ENCODE measurements around the gene SOWAHA.

Gene SOWAHA

DNA sequence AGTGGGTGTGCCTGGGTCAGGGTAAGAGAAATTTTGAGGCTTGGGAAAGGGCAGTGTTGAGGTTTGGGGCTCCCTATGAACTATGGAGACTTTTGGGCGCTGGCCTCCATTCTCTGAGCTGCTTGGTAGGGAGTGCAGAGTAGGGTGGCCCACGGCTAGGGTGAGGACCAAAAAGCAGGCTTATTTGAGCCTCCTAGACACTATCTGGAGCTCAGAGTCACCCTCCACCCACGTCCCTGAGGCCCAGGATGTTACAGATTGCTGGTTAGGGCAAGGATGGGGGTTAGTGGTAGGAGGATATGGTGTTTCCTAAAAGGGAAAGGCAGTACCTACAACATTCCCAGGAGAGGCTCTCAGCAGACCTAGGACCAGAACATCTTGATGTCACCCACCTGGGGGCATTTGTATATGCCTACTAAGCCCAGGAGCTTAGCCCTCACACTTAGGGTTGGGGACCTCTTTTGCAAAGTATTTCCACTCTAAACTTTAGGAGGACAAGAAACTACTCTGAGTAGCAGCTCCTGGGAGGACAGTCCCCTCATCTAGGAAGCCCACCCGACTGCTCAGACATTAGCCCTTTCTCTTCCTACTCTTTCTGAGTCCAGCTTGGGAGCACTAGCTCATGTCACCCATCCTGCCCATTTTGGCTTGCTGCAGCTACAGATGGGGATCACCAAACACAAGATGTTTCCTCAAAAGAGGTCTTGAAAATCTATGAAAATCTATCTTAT is 15.0 kb downstream of the SOWAHA start:
- DNase-seq (ENCODE audit: low read depth), result no peak

DNA sequence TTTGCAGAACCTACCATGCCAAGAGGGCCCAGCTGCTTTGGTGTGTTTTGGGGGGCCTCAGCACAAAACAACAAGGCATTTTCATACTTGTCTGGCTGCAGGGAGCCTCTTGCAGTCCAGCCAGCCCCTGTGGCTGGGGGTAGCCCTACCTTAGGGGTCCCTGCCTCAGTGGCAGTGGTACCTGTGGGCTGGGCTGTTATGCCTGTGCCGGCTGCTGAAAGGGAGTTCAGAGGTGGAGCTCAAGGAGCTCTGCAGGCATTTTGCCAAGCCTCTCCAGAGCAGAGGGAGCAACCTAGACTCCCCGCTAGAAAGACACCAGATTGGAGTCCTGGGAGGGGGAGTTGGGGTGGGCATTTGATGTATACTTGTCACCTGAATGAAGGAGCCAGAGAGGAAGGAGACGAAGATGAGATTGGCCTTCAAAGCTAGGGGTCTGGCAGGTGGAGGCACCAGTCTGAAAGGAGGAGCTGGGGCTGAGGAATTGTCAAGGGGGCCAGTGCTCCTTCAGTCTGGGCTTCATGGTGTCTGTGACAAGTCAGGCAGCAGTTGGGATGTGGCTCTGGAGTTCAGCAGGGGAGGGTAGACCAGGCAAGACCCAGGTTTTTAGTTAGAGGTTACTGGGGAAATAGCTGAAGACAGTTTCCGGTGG is 15.9 kb downstream of the SOWAHA start:
- DNase-seq (ENCODE audit: low read depth), result no peak

GRCh38 chr5:132829742-132830435 is 16.8 kb downstream of the SOWAHA start:
- DNase-seq (ENCODE audit: low read depth), result no peak

DNA sequence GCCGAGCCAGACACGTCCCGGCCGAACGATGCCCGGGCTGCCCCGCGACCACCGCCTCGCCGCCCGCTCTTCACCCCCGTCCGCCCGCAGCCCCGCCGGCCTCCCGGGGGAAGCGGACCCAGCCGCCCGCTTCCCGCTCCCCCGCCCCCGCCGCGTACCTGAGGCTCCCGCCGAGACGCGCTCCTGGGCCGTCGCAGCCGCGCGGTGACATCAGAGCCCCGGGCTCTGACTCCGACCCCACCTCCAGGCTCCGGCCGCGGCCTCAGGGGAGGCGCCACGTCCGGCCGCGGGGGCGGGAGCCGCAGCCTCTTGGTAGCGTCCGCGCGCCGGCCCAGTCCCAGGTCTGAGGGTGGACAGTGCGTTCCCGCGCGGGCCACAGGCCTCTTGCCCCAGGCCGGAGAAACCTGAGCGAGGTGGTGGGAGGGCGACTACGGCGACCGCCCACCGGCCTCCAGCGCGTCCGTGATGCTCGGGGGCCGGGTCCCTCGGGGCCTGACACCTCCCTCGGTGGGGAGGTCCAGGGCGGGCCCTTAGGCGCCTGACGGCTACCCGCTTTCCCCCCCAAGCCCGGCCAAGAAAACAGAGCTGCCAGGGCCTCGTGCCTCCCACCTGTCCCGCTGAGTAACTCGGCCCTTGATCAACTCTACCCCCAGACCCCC is 17.5 kb downstream of the SOWAHA start, which contains the start of gene SHROOM1:
Gene SHROOM1 (minus strand): TSS at position 212 of the 659 bp plus-strand sequence. CDS start 4,507 bp downstream, outside the sequence.
- DNase-seq (ENCODE audit: low read depth), result no peak

- no peak for DNase-seq (ENCODE audit: low read depth)
Observed at GRCh38 chr5:132831095-132831860, 18.2 kb downstream of the SOWAHA start.

DNA sequence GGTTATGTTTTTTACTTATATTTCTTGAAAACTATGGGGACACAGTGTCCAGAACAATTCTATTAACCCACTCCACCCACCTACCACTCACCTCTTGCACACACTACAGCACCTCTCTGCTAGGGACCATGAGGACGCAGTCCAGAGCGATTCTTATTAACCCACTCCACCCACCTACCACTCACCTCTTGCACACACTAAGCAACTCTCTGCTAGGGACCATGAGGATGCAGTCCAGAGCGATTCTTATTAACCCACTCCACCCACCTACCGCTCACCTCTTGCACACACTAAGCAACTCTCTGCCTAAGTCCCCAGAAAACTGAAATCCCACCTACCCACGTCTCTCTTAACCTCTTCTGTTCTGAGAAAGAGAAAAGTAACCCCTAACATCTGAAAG is 19.5 kb downstream of the SOWAHA start:
- DNase-seq (ENCODE audit: low read depth), result no peak

DNA sequence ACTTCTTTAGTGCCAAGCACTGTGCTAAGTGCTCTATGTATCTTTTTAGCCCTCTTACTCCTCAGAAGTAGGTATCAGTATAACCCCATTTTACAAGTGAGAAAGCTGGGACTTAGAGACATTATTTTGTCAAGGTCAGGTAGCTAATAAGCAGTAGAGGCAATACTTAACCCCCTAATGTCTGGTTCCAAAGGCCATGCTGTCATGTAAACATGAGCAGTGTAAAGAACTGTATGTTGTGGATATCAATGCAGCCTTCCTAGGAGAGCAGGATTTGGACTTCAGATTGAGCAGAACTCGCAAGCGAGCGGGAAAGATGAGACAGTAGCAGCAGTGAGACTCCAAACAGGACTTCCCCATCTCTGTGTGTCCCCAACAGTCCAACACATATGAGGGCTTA is 21.0 kb downstream of the SOWAHA start:
- DNase-seq (ENCODE audit: low read depth), result no peak

GRCh38 chr5:132836852-132837251 is 23.8 kb downstream of the SOWAHA start:
- no peak for DNase-seq (ENCODE audit: low read depth)

DNA sequence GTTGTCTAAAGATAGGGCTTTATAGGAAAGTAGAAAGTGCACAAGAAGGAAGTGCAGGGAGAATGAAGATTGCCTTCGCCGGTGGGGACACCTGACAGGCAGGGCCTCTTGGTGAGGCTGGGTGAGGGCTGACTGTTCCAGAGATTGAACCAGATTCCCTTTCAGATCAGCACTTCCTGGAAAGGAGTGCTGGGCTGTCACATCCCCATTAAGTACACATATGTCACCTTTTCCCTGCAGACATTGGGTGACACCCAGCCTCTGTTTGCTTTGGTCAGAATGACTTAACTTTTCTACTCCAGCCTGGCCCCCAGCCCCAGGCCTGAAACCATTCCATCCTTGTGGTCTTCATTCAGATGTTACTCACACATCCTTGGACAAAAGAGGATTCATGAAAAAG is 24.8 kb downstream of the SOWAHA start:
- no peak for DNase-seq (ENCODE audit: low read depth)

GRCh38 chr5:132838516-132839282 is 25.6 kb downstream of the SOWAHA start:
- no peak for DNase-seq (ENCODE audit: low read depth)

DNA sequence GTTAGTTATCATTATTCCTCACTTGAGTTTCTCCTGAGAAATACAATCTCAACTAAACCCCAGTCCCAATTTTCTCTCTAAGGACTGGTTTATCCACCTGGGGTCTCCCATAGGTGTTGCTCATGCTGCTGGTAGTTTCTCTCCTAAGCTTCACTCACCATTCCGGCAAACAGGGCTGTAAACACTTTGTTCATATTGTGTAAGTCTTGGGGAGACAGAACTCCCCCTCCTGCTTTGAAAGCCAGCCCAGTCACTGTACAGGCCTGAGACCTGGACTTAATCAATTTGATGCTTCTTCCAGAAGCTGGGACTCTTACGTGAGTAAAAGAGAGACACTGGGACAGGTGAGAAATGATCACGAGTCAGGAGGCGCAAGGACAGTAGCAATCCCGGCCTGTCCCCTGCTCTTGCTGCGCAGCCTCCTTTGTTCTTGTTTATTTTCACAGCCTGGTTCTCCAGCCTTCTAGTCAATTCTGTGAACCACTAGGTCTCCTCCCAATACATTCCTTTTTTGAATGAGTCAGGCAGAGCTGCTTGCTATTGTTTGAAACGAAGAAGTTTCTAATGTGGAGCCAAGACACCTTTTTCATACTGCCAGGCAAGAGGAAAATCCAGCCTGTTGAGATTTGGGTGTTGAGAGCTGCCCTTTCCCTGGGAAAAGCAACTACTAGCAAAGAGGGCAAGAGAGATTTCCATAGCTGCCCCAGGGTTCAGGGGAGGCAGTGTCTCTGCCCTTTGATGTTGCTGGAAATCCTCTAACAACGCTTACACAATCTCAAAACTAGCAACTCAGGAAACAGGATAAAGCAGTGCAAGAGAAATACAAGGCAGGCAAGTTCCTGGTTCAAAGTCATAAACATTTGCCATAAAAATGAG is 26.6 kb downstream of the SOWAHA start:
- DNase-seq (ENCODE audit: low read depth), result peak; percentile 53

DNA sequence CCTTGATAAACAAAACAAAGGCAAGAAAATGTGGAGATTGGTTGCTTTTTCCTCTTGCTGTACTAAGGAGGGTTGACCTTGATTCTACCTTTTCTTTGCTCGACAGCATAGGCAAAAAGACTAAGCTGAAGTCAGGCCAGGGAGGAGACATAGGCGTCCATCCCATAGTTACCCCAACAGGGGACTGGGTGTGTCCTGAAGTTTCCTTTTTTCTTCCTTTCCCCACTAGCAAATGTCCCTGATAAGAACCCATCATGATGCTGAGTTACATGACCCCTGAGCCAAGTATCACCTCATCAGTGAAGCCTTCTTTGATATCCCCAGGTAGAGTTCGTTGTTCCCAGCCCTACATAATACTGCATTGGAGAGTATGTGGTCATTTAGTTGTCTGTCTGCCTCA is 27.2 kb downstream of the SOWAHA start:
- no peak for DNase-seq (ENCODE audit: low read depth)

- DNase-seq (ENCODE audit: low read depth), result no peak
Observed at GRCh38 chr5:132840896-132841295, 27.8 kb downstream of the SOWAHA start.

- no peak for DNase-seq (ENCODE audit: low read depth)
Observed at GRCh38 chr5:132841305-132841704, 28.2 kb downstream of the SOWAHA start.

GRCh38 chr5:132848270-132848669 is 35.2 kb downstream of the SOWAHA start:
- DNase-seq (ENCODE audit: low read depth), result no peak

DNA sequence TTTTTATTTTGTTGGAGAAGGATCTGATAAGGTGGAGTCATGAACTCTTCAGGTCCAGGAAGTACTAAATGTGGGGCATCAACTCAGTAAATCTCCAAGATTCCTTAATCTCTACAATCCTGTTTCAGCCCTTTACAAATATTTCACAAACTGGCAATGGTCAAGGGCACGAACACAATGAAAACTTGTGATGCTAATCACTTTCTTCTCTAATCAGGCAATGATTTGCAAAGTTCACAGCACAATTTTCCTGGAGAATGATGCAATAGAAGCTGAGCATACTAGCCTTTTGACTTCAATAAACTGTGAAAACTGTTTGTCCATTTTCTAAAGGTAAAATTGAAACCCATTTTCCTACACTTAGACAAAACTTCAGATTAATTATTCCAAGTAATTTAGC is 36.2 kb downstream of the SOWAHA start:
- DNase-seq (ENCODE audit: low read depth), result no peak

GRCh38 chr5:132850066-132850465 is 37.0 kb downstream of the SOWAHA start:
- no peak for DNase-seq (ENCODE audit: low read depth)

DNA sequence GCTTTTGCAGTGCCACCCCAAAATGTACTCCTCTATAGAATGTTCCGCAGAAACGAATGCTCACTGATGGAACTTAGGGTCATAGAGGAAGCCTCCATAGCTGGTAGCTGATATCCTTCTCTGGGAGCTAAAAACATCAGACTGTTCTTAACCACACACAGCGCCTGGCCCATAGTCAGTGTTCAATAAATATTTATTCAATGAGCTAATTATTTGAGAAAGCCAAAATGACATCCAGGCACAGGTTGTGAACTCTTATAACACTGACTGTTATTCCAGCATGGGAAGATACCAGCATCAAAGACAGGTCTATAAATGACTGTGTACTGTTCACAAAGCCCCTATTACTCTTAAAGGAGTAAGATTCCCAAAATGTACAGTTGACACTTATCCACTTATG is 40.2 kb downstream of the SOWAHA start:
- DNase-seq (ENCODE audit: low read depth), result no peak

GRCh38 chr5:132853790-132854189 is 40.7 kb downstream of the SOWAHA start:
- no peak for DNase-seq (ENCODE audit: low read depth)

DNA sequence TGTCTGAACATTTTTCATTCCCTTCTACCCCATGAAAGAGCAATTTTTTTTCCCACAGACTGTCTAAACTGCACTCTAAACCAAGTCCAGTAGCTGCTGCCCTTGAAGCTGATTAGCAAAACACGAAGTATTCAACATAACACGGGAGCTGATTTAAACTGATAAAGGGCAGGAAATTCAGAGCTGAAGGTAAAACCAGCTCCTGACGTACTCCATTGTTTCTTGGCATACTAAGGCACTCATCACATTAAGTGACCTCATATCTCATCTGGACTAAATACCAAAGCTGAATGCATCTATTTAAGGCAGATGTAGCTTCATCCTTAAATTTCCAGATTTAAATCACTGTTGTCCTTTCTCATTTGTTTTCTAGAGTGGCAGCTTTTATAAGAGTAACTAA is 41.2 kb downstream of the SOWAHA start:
- no peak for DNase-seq (ENCODE audit: low read depth)
